K562 (cell line): ENCODE data around the gene ARHGAP31. TPM values are rescaled to one million over a fixed set of nuclear protein-coding genes. Genes with fewer than 3 reads are reported as not detected.

ENCODE experiments used
- ATAC-seq: fragments of 200-7000 bp; cut with Tn5 transposase; 3 replicates; pipeline ENCODE4 v1.9.1; 2020; ENCODE audit warnings: moderate library complexity
- BruUV-seq: library from RNA; stranded (reverse); fragments of 400-500 nt; replicated peaks from 2 replicates; lab custom pipeline; 2021; lab: Mats Ljungman, UMichigan
- CTCF ChIA-PET: fragments of 300-600 bp; formaldehyde crosslinking; extraction: SDS; loops from one replicate; lab custom pipeline; 2021; ENCODE audit warnings: low intra/inter-chr PET ratio; lab: Yijun Ruan, JAX
- POLR2A ChIA-PET: fragments of 300-600, 350-650 bp; sonication (Branson Sonifier 250); formaldehyde crosslinking; extraction: SDS; loops from one replicate; lab custom pipeline; 2021; ENCODE audit warnings: antibody characterized with exemption, inconsistent platforms; lab: Yijun Ruan, JAX
- DNase-seq, 4 experiments: peaks; one replicate each; pipeline versions ENCODE4 v3.0.0 to v3.0.0-alpha.2; 2011 to 2018; ENCODE audit warnings: low spot score in 3 of 4, mixed read lengths in 3 of 4; ENCODE audit errors: extremely low read depth in 1 of 4
- FAIRE-seq: peaks from 2 replicates; lab custom pipeline; 2011; peaks lifted over from hg19 to GRCh38; lab: Jason Lieb, UNC
- H2AFZ ChIP-seq: 2 replicates; pipeline ENCODE4 v1.6.0; 2011; ENCODE audit warnings: low read depth, low read length, control low read depth, inconsistent platforms
- H3K27ac ChIP-seq: fragments of 200-600 bp; 3 replicates; pipeline ENCODE4 v1.8.0; 2011; ENCODE audit warnings: low read depth, mild to moderate bottlenecking, control low read depth, inconsistent platforms, low read length, moderate library complexity, mixed read lengths; ENCODE audit errors: extremely low read depth
- H3K27me3 ChIP-seq, 2 experiments: fragments of 300-600 bp in 1 of 2; 2 replicates in 1 of 2; 3 replicates in 1 of 2; pipeline versions ENCODE4 v1.6.0 to v1.8.0; 2011; ENCODE audit warnings: inconsistent platforms in 2 of 2, low read length in 2 of 2, mild to moderate bottlenecking in 1 of 2, mixed read lengths in 1 of 2, moderate library complexity in 1 of 2; ENCODE audit not compliant: control insufficient read depth in 2 of 2, insufficient read depth in 2 of 2
- H3K36me3 ChIP-seq: fragments of 300-600 bp; 3 replicates; pipeline ENCODE4 v1.8.0; 2011; ENCODE audit warnings: mild to moderate bottlenecking, low read length, inconsistent platforms; ENCODE audit not compliant: control insufficient read depth, insufficient read depth
- H3K4me1 ChIP-seq, 2 experiments: fragments of 200-600 bp in 1 of 2; replicated peaks in 1 of 2; 2 replicates in 1 of 2; 3 replicates in 1 of 2; pipeline versions ENCODE4 v1.5.1 to v1.8.0; 2011; ENCODE audit warnings: inconsistent platforms in 2 of 2, low read length in 2 of 2, mild to moderate bottlenecking in 1 of 2, mixed read lengths in 1 of 2, moderate library complexity in 1 of 2; ENCODE audit not compliant: control insufficient read depth in 2 of 2, insufficient read depth in 2 of 2
- H3K4me2 ChIP-seq: 2 replicates; pipeline ENCODE4 v1.6.1; 2011; ENCODE audit warnings: low read length, control low read depth, inconsistent platforms, mixed read lengths; ENCODE audit not compliant: insufficient read depth
- H3K4me3 ChIP-seq: fragments of 200-600 bp; sonication (generic), shearing (Covaris generic); 2 replicates; pipeline ENCODE4 v1.5.1; 2016; ENCODE audit warnings: control low read depth, inconsistent platforms
- H3K79me2 ChIP-seq: fragments of 200-600 bp; 3 replicates; pipeline ENCODE4 v1.8.0; 2011; ENCODE audit warnings: low read length, inconsistent platforms; ENCODE audit not compliant: control insufficient read depth, insufficient read depth
- H3K9ac ChIP-seq, 2 experiments: 2 replicates each; pipeline versions ENCODE4 v1.6.0 to v1.6.1; 2011; ENCODE audit warnings: low read depth in 2 of 2, low read length in 2 of 2, control low read depth in 1 of 2, inconsistent platforms in 1 of 2, mild to moderate bottlenecking in 1 of 2, mixed read lengths in 1 of 2; ENCODE audit not compliant: insufficient read depth in 1 of 2
- H3K9me1 ChIP-seq: one replicate; pipeline ENCODE4 v1.6.0; 2011; ENCODE audit warnings: inconsistent platforms, mild to moderate bottlenecking, low read length, moderate library complexity; ENCODE audit not compliant: control insufficient read depth, insufficient read depth
- H3K9me3 ChIP-seq: replicated peaks from 2 replicates; pipeline ENCODE4 v1.5.1; 2011; ENCODE audit warnings: low read depth, low read length, inconsistent platforms; ENCODE audit not compliant: control insufficient read depth, insufficient read depth
- H4K20me1 ChIP-seq: replicated peaks from 2 replicates; pipeline ENCODE4 v1.6.1; 2011; ENCODE audit warnings: low read length, inconsistent platforms, mixed read lengths; ENCODE audit not compliant: control insufficient read depth, insufficient read depth
- NCOA6 ChIP-seq: fragments of 450-650 bp; IDR thresholded peaks from 2 replicates; pipeline ENCODE4 v1.6.1; 2017; ENCODE audit warnings: mild to moderate bottlenecking
- SRF ChIP-seq, 2 experiments: fragments of 250-450, 450-650 bp in 1 of 2; sonication (Bioruptor Pico) in 1 of 2; sonication (generic) in 1 of 2; formaldehyde crosslinking; IDR thresholded peaks; 2 replicates each; pipeline versions ENCODE4 v1.5.0 to v1.5.1; 2020 to 2022; ENCODE audit warnings: mild to moderate bottlenecking in 1 of 2, missing genetic modification reagents in 1 of 2
- THAP7 ChIP-seq: fragments of 250-450 bp; sonication (Bioruptor Pico); IDR thresholded peaks from 2 replicates; pipeline ENCODE4 v1.5.0; 2021
- ZNF431 ChIP-seq: sonication (generic); formaldehyde crosslinking; IDR thresholded peaks from 2 replicates; pipeline ENCODE4 v1.8.0; 2022; ENCODE audit warnings: mild to moderate bottlenecking, missing genetic modification reagents
- in situ Hi-C: fragments of 300-500 bp; cut with MboI; formaldehyde crosslinking; loops from 4 replicates; pipeline ENCODE4 v1.15.0; 2018; ENCODE audit warnings: inconsistent platforms, mixed read lengths
- intact Hi-C: fragments of 100-400 bp; cut with micrococcal nuclease; formaldehyde crosslinking; loops from 2 replicates; pipeline ENCODE4 v1.14.2; 2022
- polyA plus RNA-seq, 8 experiments: library from polyadenylated mRNA; depleted of rRNA in 4 of 8; stranded (reverse) in 5 of 8; unstranded in 3 of 8; fragments of >200 nt; fragmentation: Nextera tagmentation in 2 of 8; fragmentation: Illumina TruSeq in 1 of 8; extraction: Ambion mirVana in 2 of 8; extraction: Trizol in 1 of 8; gene quantifications; 2 replicates each; pipeline versions ENCODE4 v1.2.1 to v1.2.3, GENCODE V29; 2011 to 2014; ENCODE audit warnings: inconsistent platforms in 1 of 8, missing spikeins in 1 of 8
- total RNA-seq, 7 experiments: library from RNA; depleted of rRNA in 6 of 7; stranded (reverse); fragments of >200 nt in 6 of 7; fragmentation: Illumina TruSeq in 2 of 7; extraction: Trizol in 2 of 7; gene quantifications; 2 replicates each; pipeline versions ENCODE4 v1.2.1 to v1.2.3, GENCODE V29; 2011 to 2021; ENCODE audit warnings: low replicate concordance in 1 of 7
- TF ChIP-seq, protein P1 (sequence below): fragments of 200-800 bp; sonication (Bioruptor generic); IDR thresholded peaks from 2 replicates; pipeline ENCODE4 v1.6.1; 2016; ENCODE audit warnings: missing genetic modification characterization, missing compliant biosample characterization
- TF ChIP-seq, protein P2 (sequence below): fragments of 450-650 bp; IDR thresholded peaks from one replicate; pipeline ENCODE4 v1.6.1; 2018; ENCODE audit warnings: mild to moderate bottlenecking, moderate library complexity; ENCODE audit not compliant: partially characterized antibody
- TF ChIP-seq, protein P3 (sequence below), 2 experiments: fragments of 450-650 bp; IDR thresholded peaks; 2 replicates each; pipeline ENCODE4 v1.6.1; 2018; ENCODE audit warnings: mild to moderate bottlenecking in 2 of 2, low read depth in 1 of 2; ENCODE audit not compliant: partially characterized antibody in 2 of 2
- TF ChIP-seq, protein P4 (sequence below): sonication (generic); formaldehyde crosslinking; IDR thresholded peaks from 2 replicates; pipeline ENCODE4 v1.8.1; 2022; ENCODE audit warnings: missing genetic modification reagents

ARHGAP31 gene
- total and polyA plus RNA-seq, 9 of the 15 experiments (the other 6 are each of a cell fraction or from before 2014, with no cell fraction given) = under 0.01 to 0.13 (median 0.06) TPM; not detected in 5

DNA sequence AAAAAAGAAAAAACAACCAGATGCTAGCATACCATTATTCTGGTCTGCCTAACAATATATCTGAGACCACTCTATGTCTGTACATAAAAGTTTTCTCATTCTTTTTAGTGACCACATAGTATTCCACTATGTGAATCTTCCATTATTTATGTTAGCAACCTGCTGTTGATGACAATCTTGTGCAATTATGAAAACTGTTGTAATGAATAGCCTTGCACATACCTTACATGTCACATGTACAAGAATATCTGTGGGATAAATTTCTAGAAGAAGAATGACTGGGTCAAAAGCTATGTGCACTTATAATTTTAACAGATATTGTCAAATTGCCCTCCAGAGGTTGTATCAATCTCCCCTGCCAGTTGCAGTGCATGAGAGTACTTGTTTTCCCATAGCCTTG lies 62.5 kb downstream of the ARHGAP31 start:
- in situ Hi-C loops = no loop called here
- H3K4me2 ChIP-seq = no peak overlapping the region
- FAIRE-seq (no peak), ATAC-seq (no peak), DNase-seq (no peak)
- H4K20me1 ChIP-seq = no peaks in the 10 kb centered on the region
- intact Hi-C loops = loop anchor here (10.0 kb wide), 1 partner anchor 472 kb away; no protein-coding TSS in a partner anchor
- H3K9ac ChIP-seq = no peak overlapping the region
- H2AFZ ChIP-seq = no peak overlapping the region
- no peaks in the 10 kb centered on the region for H3K9me1 ChIP-seq
- H3K9me3 ChIP-seq = no peaks in the 10 kb centered on the region
- H3K79me2 ChIP-seq = no peaks in the 10 kb centered on the region
- no peak overlapping the region for H3K4me3 ChIP-seq
- H3K27ac ChIP-seq = no peak overlapping the region
- ChIA-PET CTCF (no interaction called here), POLR2A (interaction anchor here (0.7 kb wide), 1 partner anchor 163 kb away, joined by 4 read pairs; no protein-coding TSS in a partner anchor)
- no peaks in the 10 kb centered on the region; a peak in 1 of 5 replicates for H3K27me3 ChIP-seq
- no TSS peak for BruUV-seq
- H3K4me1 ChIP-seq = peaks cover 0 to 7% of the 10 kb centered on the region in 2 experiments; a peak in 4 of 5 replicates
- H3K36me3 ChIP-seq = no peaks in the 10 kb centered on the region
- TF ChIP-seq NCOA6 = no peak
- TF ChIP-seq SRF (CRISPR knock-in tag; IDR thresholded peaks at IDR 0.05) = no peak
- no peak for TF ChIP-seq ZNF431 (CRISPR knock-in tag)
- TF ChIP-seq, protein P1, sequence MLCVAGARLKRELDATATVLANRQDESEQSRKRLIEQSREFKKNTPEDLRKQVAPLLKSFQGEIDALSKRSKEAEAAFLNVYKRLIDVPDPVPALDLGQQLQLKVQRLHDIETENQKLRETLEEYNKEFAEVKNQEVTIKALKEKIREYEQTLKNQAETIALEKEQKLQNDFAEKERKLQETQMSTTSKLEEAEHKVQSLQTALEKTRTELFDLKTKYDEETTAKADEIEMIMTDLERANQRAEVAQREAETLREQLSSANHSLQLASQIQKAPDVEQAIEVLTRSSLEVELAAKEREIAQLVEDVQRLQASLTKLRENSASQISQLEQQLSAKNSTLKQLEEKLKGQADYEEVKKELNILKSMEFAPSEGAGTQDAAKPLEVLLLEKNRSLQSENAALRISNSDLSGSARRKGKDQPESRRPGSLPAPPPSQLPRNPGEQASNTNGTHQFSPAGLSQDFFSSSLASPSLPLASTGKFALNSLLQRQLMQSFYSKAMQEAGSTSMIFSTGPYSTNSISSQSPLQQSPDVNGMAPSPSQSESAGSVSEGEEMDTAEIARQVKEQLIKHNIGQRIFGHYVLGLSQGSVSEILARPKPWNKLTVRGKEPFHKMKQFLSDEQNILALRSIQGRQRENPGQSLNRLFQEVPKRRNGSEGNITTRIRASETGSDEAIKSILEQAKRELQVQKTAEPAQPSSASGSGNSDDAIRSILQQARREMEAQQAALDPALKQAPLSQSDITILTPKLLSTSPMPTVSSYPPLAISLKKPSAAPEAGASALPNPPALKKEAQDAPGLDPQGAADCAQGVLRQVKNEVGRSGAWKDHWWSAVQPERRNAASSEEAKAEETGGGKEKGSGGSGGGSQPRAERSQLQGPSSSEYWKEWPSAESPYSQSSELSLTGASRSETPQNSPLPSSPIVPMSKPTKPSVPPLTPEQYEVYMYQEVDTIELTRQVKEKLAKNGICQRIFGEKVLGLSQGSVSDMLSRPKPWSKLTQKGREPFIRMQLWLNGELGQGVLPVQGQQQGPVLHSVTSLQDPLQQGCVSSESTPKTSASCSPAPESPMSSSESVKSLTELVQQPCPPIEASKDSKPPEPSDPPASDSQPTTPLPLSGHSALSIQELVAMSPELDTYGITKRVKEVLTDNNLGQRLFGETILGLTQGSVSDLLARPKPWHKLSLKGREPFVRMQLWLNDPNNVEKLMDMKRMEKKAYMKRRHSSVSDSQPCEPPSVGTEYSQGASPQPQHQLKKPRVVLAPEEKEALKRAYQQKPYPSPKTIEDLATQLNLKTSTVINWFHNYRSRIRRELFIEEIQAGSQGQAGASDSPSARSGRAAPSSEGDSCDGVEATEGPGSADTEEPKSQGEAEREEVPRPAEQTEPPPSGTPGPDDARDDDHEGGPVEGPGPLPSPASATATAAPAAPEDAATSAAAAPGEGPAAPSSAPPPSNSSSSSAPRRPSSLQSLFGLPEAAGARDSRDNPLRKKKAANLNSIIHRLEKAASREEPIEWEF = no peak
- TF ChIP-seq, protein P2, sequence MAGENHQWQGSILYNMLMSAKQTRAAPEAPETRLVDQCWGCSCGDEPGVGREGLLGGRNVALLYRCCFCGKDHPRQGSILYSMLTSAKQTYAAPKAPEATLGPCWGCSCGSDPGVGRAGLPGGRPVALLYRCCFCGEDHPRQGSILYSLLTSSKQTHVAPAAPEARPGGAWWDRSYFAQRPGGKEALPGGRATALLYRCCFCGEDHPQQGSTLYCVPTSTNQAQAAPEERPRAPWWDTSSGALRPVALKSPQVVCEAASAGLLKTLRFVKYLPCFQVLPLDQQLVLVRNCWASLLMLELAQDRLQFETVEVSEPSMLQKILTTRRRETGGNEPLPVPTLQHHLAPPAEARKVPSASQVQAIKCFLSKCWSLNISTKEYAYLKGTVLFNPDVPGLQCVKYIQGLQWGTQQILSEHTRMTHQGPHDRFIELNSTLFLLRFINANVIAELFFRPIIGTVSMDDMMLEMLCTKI = no peak
- TF ChIP-seq, protein P3, sequence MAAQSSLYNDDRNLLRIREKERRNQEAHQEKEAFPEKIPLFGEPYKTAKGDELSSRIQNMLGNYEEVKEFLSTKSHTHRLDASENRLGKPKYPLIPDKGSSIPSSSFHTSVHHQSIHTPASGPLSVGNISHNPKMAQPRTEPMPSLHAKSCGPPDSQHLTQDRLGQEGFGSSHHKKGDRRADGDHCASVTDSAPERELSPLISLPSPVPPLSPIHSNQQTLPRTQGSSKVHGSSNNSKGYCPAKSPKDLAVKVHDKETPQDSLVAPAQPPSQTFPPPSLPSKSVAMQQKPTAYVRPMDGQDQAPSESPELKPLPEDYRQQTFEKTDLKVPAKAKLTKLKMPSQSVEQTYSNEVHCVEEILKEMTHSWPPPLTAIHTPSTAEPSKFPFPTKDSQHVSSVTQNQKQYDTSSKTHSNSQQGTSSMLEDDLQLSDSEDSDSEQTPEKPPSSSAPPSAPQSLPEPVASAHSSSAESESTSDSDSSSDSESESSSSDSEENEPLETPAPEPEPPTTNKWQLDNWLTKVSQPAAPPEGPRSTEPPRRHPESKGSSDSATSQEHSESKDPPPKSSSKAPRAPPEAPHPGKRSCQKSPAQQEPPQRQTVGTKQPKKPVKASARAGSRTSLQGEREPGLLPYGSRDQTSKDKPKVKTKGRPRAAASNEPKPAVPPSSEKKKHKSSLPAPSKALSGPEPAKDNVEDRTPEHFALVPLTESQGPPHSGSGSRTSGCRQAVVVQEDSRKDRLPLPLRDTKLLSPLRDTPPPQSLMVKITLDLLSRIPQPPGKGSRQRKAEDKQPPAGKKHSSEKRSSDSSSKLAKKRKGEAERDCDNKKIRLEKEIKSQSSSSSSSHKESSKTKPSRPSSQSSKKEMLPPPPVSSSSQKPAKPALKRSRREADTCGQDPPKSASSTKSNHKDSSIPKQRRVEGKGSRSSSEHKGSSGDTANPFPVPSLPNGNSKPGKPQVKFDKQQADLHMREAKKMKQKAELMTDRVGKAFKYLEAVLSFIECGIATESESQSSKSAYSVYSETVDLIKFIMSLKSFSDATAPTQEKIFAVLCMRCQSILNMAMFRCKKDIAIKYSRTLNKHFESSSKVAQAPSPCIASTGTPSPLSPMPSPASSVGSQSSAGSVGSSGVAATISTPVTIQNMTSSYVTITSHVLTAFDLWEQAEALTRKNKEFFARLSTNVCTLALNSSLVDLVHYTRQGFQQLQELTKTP (IDR thresholded peaks at IDR 0.05; ENCODE audit: low read depth in 1 of 2, partially characterized antibody in 2 of 2) = no peak
- TF ChIP-seq THAP7 (CRISPR knock-in tag) = no peak
- TF ChIP-seq, protein P4, sequence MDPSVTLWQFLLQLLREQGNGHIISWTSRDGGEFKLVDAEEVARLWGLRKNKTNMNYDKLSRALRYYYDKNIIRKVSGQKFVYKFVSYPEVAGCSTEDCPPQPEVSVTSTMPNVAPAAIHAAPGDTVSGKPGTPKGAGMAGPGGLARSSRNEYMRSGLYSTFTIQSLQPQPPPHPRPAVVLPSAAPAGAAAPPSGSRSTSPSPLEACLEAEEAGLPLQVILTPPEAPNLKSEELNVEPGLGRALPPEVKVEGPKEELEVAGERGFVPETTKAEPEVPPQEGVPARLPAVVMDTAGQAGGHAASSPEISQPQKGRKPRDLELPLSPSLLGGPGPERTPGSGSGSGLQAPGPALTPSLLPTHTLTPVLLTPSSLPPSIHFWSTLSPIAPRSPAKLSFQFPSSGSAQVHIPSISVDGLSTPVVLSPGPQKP (CRISPR knock-in tag) = no peak
